Brain pericyte (primary cell): ENCODE data around the gene MLANA.

Source experiments
- DNase-seq: peaks from one replicate; pipeline ENCODE4 v3.0.0-alpha.2; 2012; ENCODE audit warnings: low read depth, low spot score

The MLANA gene, protein sequence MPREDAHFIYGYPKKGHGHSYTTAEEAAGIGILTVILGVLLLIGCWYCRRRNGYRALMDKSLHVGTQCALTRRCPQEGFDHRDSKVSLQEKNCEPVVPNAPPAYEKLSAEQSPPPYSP

DNA sequence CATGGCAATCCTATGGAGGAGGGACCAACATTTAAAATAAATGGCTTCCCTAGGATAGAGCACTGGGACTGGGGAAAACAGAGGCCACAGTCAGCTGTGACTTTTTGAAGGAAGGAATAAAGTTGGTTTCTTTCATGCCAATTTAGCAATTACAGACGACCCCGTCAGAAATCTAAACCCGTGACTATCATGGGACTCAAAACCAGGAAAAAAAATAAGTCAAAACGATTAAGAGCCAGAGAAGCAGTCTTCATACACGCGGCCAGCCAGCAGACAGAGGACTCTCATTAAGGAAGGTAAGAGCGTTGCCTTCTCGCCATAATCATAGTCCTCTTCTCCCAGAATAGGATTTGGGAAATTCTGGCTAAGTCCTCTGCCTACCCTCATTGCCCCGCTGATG, at the start of gene MLANA:
TSS of gene MLANA (plus strand) at position 249 of the 400 bp plus-strand sequence. CDS start 1,586 bp downstream, outside the sequence.
- DNase-seq, result no peak

DNA sequence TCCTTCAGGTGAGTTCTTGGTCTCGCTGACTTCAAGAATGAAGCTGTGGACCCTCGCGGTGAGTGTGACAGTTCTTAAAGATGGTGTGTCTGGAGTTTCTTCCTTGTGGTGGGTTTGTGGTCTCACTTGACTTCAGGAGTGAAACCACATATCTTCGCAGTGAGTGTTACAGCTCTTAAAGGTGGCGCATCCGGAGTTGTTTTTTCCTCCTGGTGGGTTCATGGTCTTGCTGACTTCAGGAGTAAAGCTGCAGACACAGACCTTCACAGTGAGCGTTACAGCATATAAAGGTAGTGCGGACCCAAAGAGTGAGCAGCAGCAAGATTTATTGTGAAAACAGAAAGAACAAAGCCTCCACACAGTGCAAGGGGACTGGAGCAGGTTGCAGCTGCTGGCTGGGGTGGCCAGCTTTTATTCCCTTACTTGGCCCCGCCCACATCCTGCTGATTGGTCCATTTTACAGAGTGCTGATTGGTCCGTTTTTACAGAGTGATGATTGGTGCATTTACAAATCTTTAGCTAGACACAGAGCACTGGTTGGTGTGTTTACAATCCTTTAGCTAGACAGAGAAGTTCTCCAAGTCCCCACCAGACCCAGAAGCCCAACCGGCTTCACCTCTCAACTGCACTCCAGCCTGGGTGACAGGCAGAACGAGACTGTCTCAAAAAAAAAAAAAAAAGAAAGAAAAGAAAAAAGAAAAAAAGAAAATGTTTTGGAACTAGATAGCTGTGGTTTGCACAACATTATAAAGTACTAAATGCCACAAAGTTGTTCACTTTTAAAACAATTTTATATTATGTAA, 48.7 kb upstream of the MLANA start:
- no peak for DNase-seq

DNA sequence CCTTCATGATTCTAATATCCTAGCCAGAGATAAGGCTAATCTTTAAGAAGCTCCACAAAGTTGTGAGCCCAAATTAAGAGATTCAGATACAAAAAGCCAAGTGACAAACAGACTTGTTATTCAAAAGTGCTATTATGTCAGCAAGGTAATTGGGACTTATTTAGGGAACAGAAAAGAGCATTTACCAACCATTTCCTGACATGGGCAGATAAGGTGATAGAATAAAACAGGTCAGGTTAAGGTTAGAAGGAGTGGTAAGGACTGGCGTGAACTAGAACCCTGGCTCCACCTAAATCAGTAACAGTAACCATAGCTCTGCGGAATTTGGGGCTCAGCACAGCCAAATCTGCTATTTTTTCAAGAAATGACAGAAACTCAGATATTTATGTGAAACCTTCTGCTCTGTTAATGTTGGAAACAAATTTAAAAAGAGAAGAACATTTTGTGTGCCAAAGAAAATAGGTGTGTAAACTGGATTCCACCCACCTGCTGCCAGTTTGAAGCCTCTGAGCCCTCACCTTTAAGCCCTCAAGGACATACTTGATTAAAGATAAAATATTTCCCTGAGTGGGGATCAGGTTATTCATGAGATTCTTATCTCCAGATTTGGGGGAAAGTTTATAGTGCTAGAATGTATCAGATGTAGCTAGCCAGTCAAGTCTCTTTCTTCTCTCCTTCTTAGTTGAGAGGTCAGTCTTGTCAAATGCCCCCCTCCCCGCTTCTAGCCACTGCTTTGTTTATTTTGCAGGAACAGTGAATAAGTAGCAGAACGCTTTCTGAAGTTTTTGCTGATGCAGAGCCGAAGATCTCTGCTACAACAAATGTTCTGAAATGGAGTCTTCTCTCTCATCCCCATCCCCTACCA, 47.5 kb upstream of the MLANA start:
- no peak for DNase-seq

DNA sequence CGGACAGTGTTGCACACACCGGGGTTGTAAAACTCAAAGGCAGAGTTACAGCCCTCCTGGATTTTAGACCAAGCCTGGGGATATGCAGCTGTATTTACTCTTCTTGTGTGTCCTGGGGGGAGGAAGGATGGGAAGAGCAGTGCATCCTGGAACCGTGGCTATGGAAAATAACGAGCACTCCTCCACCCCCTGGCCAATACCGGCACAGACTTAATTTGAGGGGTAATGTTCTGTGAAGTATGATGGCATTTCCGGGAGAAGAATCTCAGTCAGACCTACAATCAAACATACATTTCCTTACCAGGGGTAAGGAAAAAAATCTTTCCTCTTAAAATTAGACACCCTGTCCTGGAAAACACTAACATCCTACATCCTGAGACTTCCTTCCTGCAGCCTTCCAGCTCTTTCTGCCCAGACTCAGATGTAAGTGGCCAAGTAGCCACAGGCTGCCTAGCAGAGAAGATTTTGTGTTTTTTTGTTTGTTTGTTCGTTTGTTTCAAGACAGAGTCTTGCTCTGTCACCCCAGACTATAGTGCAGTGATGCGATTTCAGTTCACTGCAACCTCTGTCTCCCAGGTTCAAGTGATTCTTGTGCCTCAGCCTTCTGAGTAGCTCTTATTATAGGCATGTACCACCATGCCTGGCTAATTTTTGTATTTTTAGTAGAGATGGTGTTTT, 46.8 kb upstream of the MLANA start:
- peak; percentile 57 for DNase-seq

DNA sequence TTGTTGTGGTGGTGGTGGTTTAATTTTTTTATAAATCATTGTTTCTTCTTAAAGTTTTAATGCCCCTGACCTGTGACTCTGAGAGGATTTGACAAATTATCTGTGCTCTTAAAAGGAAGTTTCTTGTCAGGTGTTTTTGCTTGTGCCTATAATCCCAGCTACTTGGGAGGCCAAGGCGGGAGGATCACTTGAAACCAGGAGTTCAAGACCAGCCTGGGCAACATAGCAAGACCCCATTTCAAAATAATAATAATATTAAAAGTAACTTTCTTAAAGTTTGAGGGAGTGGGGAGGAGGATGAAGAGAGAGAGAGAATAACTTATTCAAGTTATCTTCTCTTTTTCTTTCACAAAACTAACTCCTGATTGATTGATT, 45.5 kb upstream of the MLANA start:
- no peak for DNase-seq

DNA sequence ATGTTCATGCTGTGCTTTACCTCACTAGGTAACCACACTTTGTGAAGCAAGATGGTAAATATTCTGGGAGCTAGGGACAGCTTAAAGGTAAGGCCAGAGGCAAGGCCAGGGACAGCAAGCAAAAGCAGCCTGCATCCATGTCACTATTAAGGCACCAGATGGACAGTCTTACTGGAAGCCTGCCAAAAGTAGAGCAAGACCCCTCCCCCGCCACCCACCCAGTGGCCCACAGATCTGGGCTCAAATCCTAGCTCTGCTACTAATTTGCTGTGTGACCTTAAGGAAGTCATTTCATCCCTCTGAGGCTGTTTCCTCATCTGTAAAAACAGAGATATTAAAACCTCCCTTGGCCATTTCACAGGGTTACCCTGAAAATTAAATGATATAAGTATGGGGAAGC, 44.6 kb upstream of the MLANA start:
- DNase-seq, result no peak

DNA sequence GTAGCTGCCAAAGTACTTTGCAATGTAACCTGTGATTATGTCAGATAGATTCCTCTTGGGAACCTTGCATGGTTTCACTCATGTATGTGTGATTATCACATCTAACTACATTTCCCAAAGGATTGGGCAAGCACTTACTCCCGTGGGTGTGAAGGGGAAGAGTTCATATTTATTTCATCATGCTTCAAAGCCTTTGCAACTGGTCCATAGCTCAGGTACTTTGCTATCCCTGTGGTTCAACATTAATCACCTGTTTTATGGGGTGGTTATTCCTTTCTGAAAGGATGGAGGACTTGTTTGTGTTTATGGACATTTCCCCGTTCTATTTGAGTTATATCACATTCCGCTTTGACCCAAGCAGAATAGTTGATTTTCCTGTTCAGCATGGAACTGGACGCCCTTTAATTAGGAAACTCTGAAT, 44.2 kb upstream of the MLANA start:
- DNase-seq, result no peak

DNA sequence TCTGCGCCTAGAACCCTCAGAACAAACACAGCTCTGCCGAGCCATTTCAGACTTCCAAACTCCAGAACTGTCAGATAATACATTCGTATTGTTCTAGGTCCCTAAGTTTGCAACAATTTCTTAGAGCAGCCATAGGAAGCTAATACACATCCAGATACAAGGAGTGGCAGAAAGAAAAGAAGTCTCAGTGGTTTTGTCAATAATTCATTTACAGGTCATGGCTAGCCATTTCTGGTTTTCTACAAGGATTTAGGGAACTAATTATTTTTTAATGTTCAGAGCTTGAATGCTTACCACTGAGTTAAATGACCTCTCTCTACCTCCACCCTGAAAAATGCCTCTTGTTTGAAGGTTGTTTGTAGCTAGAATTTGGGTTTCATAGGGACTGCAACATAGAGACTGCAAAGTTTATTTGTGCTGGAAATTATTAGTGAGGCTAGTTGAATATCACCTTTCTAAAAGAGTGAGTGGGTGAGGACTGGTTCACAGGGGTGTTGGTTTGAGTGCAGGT, 42.3 kb upstream of the MLANA start:
- no peak for DNase-seq

DNA sequence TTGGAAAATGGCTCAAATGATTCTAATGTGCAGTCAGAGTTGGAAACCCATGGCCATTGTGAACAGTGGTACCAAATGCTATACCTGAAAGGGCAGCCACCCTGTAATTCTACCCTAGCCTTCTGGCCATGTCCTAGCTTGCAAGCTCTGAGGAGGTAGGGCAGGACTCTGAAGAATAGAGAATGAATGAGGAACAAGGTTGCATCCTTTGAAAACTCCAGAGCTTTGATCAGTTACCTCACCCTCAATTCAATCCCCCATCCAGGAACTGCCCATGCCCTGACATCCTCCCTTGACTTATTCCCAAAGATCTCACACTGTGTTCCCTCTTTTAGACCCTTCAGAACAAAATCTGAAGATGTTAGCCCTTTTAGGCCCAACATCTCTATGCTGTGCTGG, 40.0 kb upstream of the MLANA start:
- DNase-seq, result no peak

DNA sequence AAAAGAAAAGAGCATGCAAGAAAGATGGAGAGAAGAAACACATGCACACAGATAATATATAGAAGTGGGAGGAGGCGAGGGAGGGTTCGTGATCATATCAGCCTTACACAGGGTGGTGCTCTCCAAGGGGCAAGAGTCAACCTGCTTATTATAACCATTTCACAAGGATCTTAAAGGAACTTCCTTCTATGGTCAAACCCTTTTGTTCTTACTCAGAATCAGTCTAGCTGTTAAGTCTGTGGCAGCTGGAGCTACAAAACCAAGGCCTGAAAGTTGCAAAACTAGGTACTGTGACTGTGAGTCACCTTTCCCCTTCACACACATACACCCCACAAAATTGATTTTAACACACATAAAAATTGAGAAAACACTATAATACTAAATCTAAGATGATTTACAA, 39.2 kb upstream of the MLANA start:
- DNase-seq, result no peak

DNA sequence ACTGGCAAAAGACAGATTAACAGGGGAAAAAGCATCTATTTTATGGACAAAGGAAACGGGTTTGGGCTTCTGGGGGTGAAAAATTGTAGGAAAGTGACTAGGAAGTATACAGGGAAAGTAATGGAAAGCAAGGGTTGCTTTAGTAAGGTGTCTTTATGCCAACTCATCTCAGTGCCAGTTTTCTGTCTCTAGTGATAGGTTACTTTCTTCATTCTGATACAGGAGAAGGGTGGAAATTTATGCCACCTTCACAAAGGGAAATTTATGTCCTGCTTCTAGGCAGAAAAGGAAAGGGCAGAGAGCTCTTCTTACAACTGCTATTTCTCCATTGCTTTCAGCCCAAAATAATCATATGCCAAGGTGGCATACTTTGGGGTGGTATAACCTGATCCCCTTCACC, 37.7 kb upstream of the MLANA start:
- no peak for DNase-seq

DNA sequence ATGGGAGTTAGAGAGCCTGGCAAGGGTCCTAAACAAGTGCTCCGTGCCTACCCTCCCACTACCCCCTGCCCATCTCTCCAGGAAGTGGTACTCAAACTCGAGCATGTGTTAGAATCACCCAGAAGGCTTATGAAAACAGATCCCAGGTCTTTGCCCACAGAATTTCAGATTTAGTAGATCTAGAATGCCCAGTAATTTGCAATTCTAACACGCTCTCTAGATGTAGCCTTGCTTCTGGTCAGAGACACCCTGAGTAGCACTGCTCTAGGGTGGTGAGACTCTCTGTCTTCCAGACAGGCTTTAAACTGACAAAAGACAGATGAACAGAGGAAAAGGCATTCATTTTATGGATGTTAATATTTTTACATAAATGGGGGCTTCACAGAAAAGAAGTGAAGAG, 37.1 kb upstream of the MLANA start:
- DNase-seq, result no peak

DNA sequence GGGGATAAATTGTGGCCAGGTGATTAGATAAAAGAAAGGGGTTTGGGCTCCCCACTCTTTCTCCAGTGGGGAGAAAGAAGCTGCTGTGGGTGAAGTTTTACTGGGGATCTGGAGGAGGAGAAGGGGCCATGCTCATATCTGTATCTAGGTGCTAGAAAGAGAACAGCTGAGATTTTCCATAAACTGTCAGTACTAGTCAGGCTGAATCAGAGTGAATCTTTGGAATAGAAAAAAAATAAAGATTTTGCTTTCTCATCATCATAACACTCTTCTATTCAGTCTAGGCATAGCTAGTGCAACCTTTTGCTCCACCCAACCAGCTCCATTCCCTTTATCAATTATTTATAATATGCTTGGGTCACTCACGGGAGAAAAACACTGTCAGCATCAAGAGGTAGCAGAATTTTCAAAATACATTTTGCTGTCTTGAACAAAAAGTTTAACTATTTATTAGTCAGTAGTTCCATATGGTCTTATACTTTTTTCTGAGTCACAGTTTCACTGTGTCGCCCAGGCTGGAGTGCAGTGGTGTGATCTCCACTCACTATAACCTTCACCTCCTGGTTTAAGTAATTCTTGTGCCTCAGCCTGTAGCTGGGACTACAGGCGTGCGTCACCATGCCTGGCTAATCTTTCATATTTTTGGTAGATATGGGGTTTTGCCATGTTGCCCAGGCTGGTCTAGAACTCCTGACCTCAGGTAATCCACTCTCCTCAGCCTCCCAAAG, 36.5 kb upstream of the MLANA start:
- no peak for DNase-seq

DNA sequence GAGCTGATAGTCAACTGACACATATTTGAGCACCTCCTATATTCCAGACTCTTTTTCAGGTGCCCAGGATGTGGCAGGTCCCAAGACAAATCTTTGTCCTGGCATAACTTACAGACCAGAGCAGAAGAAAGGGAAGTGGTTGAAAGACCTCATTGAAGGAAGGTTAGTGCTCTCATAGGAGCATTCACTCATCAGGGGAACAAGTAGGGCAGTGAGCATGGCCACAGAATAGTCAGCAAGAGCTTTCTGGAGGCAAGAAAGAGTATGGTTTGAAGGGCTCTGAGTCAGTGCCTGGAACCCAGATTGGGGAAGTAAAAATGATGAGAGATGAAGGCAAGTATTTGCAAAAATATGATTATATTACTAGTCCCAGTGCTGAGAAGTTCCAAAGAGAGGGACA, 32.8 kb upstream of the MLANA start:
- no peak for DNase-seq

DNA sequence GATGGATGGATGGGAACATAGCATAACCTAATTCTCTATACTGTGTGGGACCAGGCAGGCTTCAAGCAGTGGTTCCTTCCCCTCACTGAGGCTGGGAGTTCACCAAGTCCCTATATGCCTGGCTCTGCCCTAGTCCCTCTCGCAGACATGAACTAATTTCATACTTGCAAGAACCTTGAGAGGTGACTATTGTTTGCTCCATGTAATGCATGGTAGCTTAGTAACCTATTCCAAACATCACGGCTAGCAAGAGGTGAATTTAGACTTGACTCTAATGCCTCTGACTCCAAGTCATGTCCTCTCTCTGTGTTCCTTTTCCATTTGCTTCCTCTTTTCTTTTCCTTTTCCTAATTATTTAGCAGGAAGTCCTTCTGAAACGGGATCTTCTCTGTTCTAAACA, 31.9 kb upstream of the MLANA start:
- no peak for DNase-seq

DNA sequence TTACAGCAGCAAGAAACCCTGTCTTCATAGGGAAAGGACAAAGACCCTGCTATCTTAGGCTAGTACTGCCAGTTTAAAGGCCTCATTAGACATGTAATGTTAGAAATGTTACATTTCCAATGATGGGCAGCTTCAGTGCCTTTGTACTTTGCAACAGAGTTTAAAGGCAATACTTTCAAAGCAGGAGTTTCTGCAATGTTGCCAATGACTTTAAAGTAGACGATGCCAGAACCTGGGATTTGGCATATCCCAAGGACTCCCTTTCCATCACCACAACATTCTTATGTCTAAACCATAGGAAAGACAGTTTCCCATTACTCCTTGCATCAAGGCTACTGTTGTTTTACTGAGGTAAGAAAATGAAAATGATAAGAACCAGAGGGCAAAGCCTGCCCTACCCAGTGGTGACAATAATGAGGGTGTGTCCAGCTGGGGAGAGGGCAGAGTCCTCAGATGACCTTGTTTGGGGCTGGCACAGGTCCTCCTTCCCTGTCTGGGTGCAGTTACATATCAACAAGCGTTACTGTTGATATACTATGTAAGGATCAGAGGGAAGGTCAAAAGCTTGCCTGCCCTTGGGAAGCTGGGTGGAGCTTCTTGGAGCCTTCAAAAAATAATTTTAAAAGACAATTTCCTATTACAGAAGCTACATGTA, 27.5 kb upstream of the MLANA start:
- no peak for DNase-seq

DNA sequence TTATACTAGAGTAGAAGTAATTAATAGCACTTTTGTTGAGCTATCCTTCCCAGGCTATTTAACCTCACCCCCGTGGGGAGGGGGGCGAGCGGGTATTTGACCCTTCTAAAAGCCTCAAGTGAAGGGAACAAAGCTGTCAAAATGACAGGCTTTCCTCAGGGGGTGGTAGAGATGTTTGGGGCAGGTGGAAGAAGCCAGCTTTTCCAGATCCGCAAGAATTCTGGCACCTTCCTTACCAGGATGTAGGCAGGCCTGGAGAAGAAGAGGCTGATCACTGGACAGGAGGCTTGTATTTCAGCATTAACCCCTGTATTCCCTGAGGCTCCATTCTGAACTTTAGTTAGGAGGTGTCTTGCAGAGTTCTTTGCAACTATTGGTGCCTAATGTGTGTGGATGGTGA, 26.2 kb upstream of the MLANA start:
- DNase-seq, result no peak

DNA sequence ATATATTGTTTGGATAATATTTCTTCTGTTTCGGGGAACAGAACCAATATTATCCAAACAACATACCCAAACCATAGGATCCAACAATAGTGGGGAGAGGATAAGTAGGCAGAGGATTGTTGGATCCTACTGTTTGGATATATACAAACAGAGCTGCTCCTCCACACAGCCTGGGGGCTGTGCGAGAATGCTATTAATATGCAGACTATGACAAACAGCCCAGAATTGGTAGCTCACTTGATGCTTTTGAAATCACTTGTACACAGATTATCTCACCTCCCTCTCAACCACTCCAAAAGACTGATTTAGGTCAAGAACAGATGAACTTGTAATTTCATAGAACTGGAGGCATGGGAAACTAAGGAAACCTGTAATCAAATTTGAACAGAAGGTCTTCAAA, 24.4 kb upstream of the MLANA start:
- DNase-seq, result no peak

DNA sequence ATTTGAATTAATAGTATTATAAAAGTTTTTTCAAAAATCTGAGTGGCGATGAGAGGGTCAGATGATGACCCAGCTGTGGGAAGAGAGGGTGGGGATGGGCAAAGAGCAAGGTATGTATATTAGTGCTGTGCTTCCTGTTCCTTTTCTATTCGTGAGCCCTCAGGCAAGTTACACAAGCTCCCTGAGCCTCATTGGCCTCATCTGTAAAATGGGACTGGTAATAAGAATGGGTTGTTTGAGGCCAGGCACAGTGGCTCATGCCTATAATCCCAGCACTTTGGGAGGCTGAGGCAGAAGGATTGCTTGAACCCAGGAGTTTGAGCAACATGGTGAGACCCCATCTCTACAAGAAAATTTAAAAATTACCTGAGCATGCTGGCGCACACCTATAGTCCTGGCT, 24.0 kb upstream of the MLANA start:
- DNase-seq, result no peak

DNA sequence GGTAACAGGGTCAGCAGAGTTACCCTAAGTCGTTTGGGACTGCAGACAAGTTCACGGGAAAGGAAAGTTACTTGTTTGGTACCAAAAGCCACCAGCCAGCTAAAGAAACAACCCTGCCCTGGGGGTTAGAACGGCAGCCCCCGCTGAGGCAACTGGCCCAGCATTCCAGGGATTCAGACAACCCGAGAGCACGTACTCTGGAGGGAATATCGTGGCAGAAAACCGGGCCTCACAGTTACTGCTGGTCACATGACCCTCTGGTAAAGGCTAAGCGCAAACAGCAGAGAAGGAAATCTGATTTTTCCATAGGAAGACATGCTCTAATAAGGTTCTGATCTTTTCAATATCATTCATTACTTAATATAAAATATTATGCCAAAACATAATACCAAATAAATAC, 22.5 kb upstream of the MLANA start:
- no peak for DNase-seq
